Subcutaneous abdominal adipose tissue (tissue), 5 donors: ENCODE measurements around the gene LRMDA.

ENCODE experiments used
- H3K27ac ChIP-seq: one replicate; pipeline ENCODE4 v1.7.0; 2013; ENCODE audit warnings: low read depth, mild to moderate bottlenecking, inconsistent platforms, low read length, moderate library complexity
- H3K27me3 ChIP-seq, 5 donors: one replicate each; pipeline ENCODE4 v1.7.0; 2013; ENCODE audit warnings: low read length in 5 of 5, inconsistent platforms in 1 of 5; ENCODE audit not compliant: control insufficient read depth in 5 of 5, insufficient read depth in 4 of 5
- H3K36me3 ChIP-seq, 5 donors: one replicate each; pipeline ENCODE4 v1.7.0; 2013; ENCODE audit warnings: low read length in 5 of 5; ENCODE audit not compliant: control insufficient read depth in 5 of 5, insufficient read depth in 5 of 5
- H3K4me1 ChIP-seq, 5 donors: one replicate each; pipeline ENCODE4 v1.7.0; 2013; ENCODE audit warnings: low read length in 5 of 5, mild to moderate bottlenecking in 3 of 5, moderate library complexity in 1 of 5; ENCODE audit not compliant: control insufficient read depth in 5 of 5, insufficient read depth in 5 of 5
- H3K4me3 ChIP-seq, 5 donors: one replicate each; pipeline ENCODE4 v1.7.0; 2013; ENCODE audit warnings: low read length in 5 of 5, low read depth in 1 of 5
- H3K9ac ChIP-seq, 5 donors: one replicate each; pipeline ENCODE4 v1.7.0; 2013; ENCODE audit warnings: low read length in 5 of 5, mild to moderate bottlenecking in 4 of 5, moderate library complexity in 3 of 5
- H3K9me3 ChIP-seq, 5 donors: one replicate each; pipeline ENCODE4 v1.7.0; 2013; ENCODE audit warnings: low read length in 5 of 5; ENCODE audit not compliant: control insufficient read depth in 5 of 5
- donor health status: healthy.
- donor health status: healthy.
- donor health status: healthy.
- donor health status: healthy.
- donor health status: healthy.

LRMDA gene

DNA sequence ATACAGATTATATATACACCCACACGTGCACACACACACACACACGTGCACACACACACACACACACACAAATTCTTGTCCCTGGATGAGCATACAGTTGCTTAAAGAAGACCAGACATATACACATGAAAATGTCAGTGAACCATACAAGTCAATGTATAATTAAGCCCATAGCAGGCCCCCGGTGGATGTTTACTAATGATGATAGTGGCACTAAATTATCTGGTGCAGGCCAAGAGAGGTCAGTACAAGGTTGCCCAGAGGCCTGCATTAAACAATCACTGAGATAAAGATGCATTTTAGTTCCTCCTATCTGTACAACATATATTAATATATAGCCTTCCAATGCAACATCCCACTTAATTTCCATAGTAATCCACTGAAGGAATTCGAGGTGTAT is 860.5 kb downstream of the LRMDA start:
- no peaks in the 10 kb centered on the region for H3K36me3 ChIP-seq
- H3K4me3 ChIP-seq = no peak overlapping the region
- no peak overlapping the region for H3K9ac ChIP-seq
- no peak overlapping the region for H3K27ac ChIP-seq
- no peaks in the 10 kb centered on the region for H3K4me1 ChIP-seq
- no peaks in the 10 kb centered on the region for H3K9me3 ChIP-seq
- no peaks in the 10 kb centered on the region for H3K27me3 ChIP-seq

DNA sequence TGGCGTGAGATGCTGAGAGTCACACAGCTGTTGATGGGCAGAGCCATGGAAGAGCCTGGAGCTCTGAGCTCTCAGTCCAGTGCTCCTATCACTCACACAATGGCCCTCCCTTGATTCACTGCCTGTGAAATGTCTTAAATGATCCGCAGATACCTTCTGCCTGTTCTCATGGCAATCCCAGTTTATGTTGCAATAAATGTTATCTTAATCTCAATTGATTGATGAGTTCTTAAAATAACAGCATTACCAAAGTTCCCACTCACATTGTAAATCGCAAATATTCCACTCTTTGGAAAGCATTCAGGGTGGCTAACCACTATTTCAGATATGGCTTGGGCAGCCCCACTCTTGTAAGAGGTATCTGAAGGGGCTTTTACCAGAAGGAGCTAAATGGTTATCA is 865.5 kb downstream of the LRMDA start:
- Histone ChIP-seq H3K9me3 (no peaks in the 10 kb centered on the region), H3K36me3 (no peaks in the 10 kb centered on the region), H3K27ac (no peak overlapping the region), H3K4me1 (peaks cover 0 to 8% (median 6%) of the 10 kb centered on the region in 5 donors), H3K27me3 (no peaks in the 10 kb centered on the region), H3K4me3 (no peak overlapping the region), H3K9ac (no peak overlapping the region)

DNA sequence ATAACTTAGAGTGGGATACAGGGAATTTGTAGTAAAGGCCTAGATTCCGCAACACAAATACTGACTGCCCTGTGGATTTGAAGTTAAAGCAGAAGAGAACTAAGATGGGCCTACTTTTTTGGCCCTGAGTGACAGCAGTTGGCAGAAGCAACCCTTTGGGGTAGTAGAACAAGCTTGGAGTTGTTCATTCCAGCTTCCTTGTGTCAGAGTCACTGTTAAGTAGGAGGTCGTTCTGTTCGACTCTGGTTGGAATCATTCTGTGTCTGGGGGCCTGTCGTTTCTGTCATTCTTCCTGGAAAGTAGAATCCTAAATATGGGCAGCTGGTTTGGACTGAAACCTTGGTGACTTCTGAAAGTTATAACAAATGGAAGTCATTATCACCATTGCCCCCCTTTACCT is 865.9 kb downstream of the LRMDA start:
- Histone ChIP-seq H3K27ac (no peak overlapping the region), H3K27me3 (no peaks in the 10 kb centered on the region), H3K36me3 (no peaks in the 10 kb centered on the region), H3K4me3 (no peak overlapping the region), H3K9ac (no peak overlapping the region), H3K4me1 (peaks cover 0 to 8% (median 6%) of the 10 kb centered on the region in 5 donors), H3K9me3 (no peaks in the 10 kb centered on the region)

DNA sequence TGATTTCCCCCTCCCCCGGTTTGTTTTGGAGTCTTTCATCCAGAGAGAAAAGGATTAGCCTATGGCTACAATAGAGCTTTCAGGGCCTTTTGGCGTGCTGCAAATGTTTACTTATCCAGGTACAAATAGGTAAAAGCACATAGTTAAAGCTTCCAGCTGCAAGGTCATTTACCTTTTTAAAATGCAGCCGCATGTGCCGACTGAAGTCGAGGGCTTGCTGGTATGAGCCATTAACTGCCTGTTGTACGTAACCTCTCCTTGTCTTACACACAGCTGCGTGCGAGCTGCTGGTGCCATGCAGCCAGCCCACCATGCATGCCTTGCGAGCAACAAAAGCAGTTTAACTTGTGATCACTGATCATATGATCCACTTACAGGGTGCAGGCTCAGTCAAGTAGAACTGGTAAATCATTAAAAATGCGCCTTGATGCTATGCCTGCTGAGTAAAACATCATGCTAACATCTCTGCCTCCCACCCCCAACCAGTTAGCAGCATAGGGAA is 866.4 kb downstream of the LRMDA start:
- Histone ChIP-seq H3K9me3 (no peaks in the 10 kb centered on the region), H3K36me3 (no peaks in the 10 kb centered on the region), H3K4me3 (no peak overlapping the region), H3K27me3 (no peaks in the 10 kb centered on the region), H3K4me1 (peaks cover 0 to 8% (median 6%) of the 10 kb centered on the region in 5 donors), H3K27ac (no peak overlapping the region), H3K9ac (no peak overlapping the region)

DNA sequence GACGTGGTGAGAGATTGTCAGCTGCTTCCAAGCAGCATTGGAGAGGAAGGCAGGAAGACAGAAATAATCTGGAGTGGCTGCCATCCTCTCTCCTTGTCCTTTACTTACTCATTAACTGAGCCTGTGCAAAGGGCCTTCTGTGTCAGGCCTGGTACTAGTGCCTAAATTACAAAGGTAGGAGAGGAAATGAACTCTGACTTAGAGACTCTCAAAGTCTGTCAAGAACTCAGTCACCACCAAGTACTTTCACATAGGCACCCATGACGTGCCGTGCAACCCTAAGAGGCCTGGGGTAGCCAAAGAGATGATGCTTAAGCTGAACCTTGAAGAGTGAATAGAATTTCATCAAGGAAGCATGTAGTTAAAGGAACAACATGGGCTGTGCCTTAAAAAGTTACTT is 866.9 kb downstream of the LRMDA start:
- Histone ChIP-seq H3K27me3 (no peaks in the 10 kb centered on the region), H3K36me3 (no peaks in the 10 kb centered on the region), H3K9ac (no peak overlapping the region), H3K4me1 (peaks cover 0 to 9% (median 8%) of the 10 kb centered on the region in 5 donors), H3K4me3 (no peak overlapping the region), H3K9me3 (no peaks in the 10 kb centered on the region), H3K27ac (no peak overlapping the region)

DNA sequence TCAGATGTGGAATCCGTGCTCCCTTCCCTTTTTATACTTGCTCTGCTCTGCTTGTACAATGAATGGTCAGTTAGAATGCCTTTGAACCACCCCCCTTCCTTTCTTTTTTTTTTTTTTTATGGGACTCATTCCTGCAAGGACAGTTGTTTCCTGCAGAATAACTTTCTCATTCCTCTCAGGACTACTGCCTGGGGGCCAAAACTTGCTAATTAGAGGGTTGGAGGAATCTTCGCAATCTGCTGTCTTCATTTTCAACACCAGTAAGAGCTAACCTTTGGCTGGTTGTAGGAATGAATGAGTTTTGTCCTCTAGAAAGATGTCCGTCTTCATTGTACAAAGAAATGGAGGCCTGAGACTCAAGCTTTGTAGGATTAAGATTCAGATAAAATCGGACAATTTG is 868.1 kb downstream of the LRMDA start:
- Histone ChIP-seq H3K9ac (no peak overlapping the region), H3K27me3 (no peaks in the 10 kb centered on the region), H3K27ac (no peak overlapping the region), H3K36me3 (no peaks in the 10 kb centered on the region), H3K9me3 (no peaks in the 10 kb centered on the region), H3K4me3 (no peak overlapping the region), H3K4me1 (peaks cover 0 to 15% (median 12%) of the 10 kb centered on the region in 5 donors)

DNA sequence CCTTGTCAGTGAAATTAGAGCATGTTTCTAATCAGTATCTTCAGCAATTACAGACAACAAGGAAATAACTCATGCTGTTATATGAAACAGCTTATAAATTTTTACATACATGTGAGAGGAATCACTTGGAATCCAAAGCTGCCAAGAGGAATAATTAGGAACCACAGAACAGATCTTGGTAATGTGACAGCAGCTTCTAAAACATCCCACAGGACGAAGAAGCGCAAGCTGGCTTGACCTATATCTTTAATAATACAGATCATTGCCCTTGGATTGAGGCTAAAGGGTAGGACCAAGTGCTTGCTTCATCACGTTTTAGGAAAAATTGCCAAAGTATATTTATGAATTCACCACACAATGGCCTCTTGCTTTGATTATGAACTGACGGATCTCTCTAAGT is 869.8 kb downstream of the LRMDA start:
- Histone ChIP-seq H3K27me3 (no peaks in the 10 kb centered on the region), H3K9ac (no peak overlapping the region), H3K9me3 (no peaks in the 10 kb centered on the region), H3K4me1 (peaks cover 0 to 15% (median 12%) of the 10 kb centered on the region in 5 donors), H3K27ac (no peak overlapping the region), H3K36me3 (no peaks in the 10 kb centered on the region), H3K4me3 (no peak overlapping the region)

DNA sequence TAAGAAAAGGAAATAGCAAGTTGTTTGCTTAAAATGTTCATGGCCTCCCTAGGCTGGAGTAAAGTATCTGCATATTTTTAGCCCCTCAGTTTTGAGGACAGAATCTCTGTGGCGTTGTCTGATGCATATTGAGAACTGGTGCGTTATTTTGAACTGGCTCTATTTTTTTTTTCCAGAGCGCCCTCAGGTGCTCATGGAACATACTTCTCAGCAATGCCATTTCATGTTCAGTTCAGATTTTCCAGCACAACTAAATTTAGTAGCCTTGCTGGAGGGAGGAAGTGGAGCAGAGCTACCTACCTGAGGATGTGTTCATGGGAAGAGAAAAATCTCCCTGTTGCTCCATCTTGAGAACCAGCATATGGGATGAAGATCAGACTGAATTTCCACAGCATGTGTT is 870.5 kb downstream of the LRMDA start:
- Histone ChIP-seq H3K36me3 (no peaks in the 10 kb centered on the region), H3K27me3 (no peaks in the 10 kb centered on the region), H3K9ac (no peak overlapping the region), H3K4me3 (no peak overlapping the region), H3K9me3 (no peaks in the 10 kb centered on the region), H3K4me1 (peaks cover 0 to 15% (median 12%) of the 10 kb centered on the region in 5 donors), H3K27ac (no peak overlapping the region)

DNA sequence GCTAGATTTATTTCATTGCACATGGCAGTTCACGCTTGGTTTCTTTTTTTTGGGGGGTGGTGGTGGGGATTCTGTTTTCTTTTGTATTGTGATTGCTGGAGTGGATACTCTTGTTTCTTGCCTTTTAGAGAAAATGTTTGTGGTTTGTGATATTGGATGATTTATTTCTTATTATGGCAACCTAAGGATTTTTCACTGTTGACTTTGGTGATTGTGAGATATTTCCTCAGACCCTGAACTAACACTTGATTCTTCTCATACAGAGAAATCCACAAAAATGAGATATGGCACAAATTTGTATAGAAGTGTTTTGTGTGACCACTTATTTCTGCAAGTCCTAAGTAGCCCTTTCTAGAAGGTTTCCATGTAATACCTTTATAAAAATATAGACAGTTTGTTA is 871.1 kb downstream of the LRMDA start:
- peaks cover 0 to 15% (median 12%) of the 10 kb centered on the region in 5 donors for H3K4me1 ChIP-seq
- H3K27ac ChIP-seq = no peak overlapping the region
- H3K27me3 ChIP-seq = no peaks in the 10 kb centered on the region
- no peaks in the 10 kb centered on the region for H3K36me3 ChIP-seq
- H3K9ac ChIP-seq = no peak overlapping the region
- H3K9me3 ChIP-seq = no peaks in the 10 kb centered on the region
- no peak overlapping the region for H3K4me3 ChIP-seq

DNA sequence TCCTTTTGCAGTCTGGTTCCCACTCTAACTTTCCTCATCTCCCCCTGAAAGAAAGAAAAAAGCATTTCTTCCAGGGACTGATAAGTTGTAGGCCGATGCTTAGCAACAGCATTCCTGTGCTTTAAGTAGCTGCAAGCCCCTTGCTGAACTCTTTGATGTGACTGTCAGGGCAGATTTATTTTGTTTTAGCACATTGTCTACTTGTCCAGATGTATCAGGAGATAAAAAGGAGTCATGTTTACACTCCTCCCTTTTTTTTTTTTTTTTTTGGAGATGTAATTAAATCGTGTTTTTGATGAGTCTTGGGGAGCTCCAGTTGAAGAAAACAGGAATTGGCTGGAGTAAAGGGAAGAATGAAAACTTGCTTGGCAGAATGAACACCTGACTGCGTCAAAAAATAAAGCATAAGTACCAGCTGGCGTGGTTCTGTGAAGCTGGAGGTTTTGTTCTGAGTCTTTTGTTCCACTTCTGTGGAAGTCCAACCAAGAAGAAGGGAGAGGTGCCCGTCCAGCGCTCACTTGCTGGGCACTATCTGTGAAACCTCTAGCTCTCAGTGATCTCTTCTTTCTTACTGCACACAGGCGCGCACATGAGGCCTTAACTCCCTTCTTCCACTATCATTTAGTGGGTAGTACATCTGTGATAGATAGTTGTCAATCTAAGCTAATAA is 871.7 kb downstream of the LRMDA start:
- Histone ChIP-seq H3K27ac (no peak overlapping the region), H3K9ac (no peak overlapping the region)

More for the DNA sequence above, 871.7 kb downstream of the LRMDA start:
- Histone ChIP-seq H3K4me3 (no peak overlapping the region), H3K27me3 (no peaks in the 10 kb centered on the region), H3K9me3 (no peaks in the 10 kb centered on the region), H3K36me3 (no peaks in the 10 kb centered on the region), H3K4me1 (peaks cover 0 to 15% (median 12%) of the 10 kb centered on the region in 5 donors)
